SJCRH30 (cell line): ENCODE results near the gene RNF144A. TPM values are rescaled to one million over a fixed set of nuclear protein-coding genes. Genes with fewer than 3 reads are reported as not detected.
A peak's percentile ranks its signal among the peaks of the same experiment; 100 is the strongest.

ENCODE experiments used
- DNase-seq, 2 experiments: peaks; one replicate each; pipeline ENCODE4 v3.0.0-alpha.2; 2015 to 2020
- H3K27ac ChIP-seq: fragments of 250-450 bp; sonication (Bioruptor Pico); 2 replicates; pipeline ENCODE4 v1.5.1; 2020; ENCODE audit warnings: mild to moderate bottlenecking, moderate library complexity
- H3K27me3 ChIP-seq: fragments of 250-450 bp; sonication (Bioruptor Pico); 2 replicates; pipeline ENCODE4 v1.5.1; 2020; ENCODE audit warnings: mild to moderate bottlenecking, moderate library complexity
- H3K36me3 ChIP-seq: fragments of 250-450 bp; sonication (Bioruptor Pico); 2 replicates; pipeline ENCODE4 v1.5.1; 2020; ENCODE audit warnings: mild to moderate bottlenecking, moderate library complexity
- H3K4me1 ChIP-seq: fragments of 250-450 bp; sonication (Bioruptor Pico); 2 replicates; pipeline ENCODE4 v1.5.1; 2020; ENCODE audit warnings: mild to moderate bottlenecking, moderate library complexity
- H3K4me3 ChIP-seq: fragments of 250-450 bp; sonication (Bioruptor Pico); 2 replicates; pipeline ENCODE4 v1.5.1; 2020; ENCODE audit warnings: mild to moderate bottlenecking, moderate library complexity
- H3K9me3 ChIP-seq: fragments of 250-450 bp; sonication (Bioruptor Pico); replicated peaks from 2 replicates; pipeline ENCODE4 v1.5.1; 2020; ENCODE audit warnings: mild to moderate bottlenecking, moderate library complexity
- total RNA-seq: library from RNA; depleted of rRNA; stranded (reverse); fragments of >200 nt; shearing (Covaris generic); gene quantifications from 2 replicates; pipeline ENCODE4 v1.2.3, GENCODE V29; 2014

Gene RNF144A
- total RNA-seq, 1 experiment from 2014 or later, result 14.9 TPM

DNA sequence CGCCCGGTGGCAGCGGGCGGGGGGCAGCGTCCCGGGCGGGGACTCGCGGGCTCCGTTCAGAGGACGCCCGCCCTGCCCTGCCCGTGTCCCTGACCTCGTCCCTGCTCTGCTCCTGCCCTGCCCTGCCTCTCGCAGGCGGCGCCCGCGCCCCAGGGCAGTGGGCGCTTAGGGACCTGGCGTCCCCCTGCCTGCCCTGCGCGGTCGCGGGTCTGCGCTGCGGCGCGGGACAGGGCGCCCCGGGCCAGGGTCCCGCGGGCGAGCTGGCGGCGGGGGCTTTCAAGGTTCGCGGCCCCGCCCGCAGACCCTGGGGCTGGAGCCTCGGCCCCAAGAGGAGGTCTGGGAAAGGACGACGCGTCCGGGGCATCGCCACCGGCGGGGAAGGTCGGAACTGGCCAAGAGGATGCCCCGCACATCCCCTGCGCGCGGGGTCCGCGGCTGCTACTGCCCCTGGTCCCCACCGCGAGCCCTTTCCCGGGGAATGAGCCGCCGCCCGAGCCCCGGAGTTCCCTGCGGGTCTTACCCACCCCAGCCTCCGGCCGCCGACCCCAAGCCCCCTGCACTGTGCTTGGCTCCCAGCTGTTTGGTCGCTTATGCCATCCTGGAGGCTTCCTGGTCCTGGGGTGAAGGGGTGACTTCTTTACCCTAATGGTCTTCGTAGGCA is 679 bp downstream of the RNF144A start:
- Histone ChIP-seq H3K4me3 (peak overlapping the region; percentile 69), H3K4me1 (no peaks in the 10 kb centered on the region), H3K27ac (no peak overlapping the region), H3K36me3 (no peaks in the 10 kb centered on the region), H3K27me3 (no peaks in the 10 kb centered on the region), H3K9me3 (no peaks in the 10 kb centered on the region)
- DNase-seq, result peak in 1 of 2 experiments; percentile 32

DNA sequence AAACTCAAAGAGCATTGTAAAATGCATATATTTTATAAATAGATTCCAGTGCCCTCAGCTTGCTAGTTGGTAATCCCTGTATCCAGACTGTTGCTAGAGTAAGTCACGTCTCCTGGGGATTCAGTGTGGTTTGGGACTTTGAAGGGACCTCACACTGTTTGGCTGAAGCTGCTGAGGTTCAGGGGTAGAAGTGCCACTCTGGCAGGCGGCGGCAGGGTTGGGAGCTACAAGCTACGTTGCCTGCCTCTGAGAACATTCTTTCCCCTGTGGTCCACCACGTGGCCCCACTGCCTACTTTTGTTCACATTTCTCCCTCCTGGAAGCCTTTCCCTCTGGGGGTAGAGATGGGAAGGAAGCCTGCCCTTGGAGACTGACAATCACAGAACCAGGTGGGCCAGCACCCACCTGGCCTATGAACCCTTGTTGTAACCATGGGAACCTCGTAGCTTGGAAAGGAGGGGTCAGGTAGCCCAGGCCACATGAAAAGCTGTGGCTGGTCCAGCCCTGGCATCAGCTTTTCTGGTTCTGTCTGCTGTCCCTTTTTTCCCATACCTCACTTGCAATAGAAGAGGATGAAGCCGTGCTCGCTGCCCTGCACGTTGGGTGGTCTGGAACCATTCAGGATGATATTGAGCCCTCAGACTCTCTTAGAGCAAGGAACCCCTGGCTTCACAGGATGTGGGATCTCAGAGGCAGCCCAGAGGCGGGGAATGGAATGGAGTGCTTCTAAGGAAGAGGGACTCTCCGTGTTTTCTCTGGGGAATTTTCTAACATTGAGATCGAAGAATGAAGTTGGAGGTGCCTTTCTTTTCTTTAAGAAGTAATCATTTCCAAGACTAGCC is 2.9 kb downstream of the RNF144A start:
- H3K27ac ChIP-seq, result no peak overlapping the region
- no peaks in the 10 kb centered on the region for H3K36me3 ChIP-seq
- DNase-seq, result peak in 1 of 2 experiments; percentile 31
- no peaks in the 10 kb centered on the region for H3K4me1 ChIP-seq
- H3K4me3 ChIP-seq, result no peak overlapping the region
- no peaks in the 10 kb centered on the region for H3K27me3 ChIP-seq
- H3K9me3 ChIP-seq, result no peaks in the 10 kb centered on the region

DNA sequence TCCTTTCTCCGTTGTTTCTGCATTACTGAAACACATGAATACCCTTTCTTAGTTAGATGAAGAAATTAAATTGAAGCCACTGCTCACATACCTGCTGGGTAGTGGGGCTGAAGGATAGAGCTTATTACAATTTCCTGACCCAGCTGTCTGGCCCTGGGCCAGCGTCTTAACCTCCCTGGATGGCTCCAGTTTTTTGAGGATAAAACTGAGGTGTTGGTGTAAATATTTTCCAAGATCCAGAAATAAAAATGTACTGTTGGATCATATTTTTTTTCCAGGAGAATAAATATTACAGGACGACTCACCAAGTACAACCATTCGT is 3.5 kb downstream of the RNF144A start:
- peaks cover 2% of the 10 kb centered on the region for H3K4me1 ChIP-seq

DNA sequence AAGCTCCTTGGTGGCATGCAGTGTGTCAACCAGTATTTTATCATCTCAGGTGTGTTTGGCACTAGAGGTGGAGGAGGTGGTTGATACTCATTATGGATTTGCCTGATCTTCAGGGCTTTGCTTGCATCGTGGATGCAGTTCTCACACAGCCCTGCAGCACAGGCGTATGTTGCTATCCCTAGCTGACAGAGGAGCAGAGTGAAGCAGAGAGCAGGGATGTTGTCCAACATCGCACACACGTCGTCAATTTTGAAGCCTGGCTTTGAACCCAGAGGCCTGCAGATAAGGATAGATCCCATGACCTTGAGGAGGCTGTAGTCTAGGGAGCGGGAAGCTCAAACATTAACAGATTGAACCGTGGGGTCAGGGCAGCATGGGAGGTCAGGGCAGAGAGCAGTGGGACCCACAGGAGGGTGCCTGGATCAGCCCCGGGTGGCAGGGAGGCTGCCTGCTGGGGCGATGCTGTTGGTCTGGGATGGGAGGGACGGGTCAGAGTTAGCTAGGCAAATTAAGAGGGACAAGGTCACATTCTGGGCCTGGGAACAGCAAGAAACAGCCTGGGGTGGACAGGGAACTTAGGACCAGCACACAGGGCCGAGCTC is 4.2 kb downstream of the RNF144A start:
- DNase-seq, result no peak
- H3K27ac ChIP-seq, result no peak overlapping the region
- no peaks in the 10 kb centered on the region for H3K9me3 ChIP-seq
- H3K4me3 ChIP-seq, result no peak overlapping the region
- H3K36me3 ChIP-seq, result no peaks in the 10 kb centered on the region
- peaks cover 9% of the 10 kb centered on the region for H3K4me1 ChIP-seq
- H3K27me3 ChIP-seq, result no peaks in the 10 kb centered on the region

More for the DNA sequence above, 3.5 kb downstream of the RNF144A start:
- no peaks in the 10 kb centered on the region for H3K27me3 ChIP-seq
- DNase-seq, result no peak
- no peaks in the 10 kb centered on the region for H3K9me3 ChIP-seq
- no peaks in the 10 kb centered on the region for H3K36me3 ChIP-seq
- no peak overlapping the region for H3K4me3 ChIP-seq
- H3K27ac ChIP-seq, result no peak overlapping the region

DNA sequence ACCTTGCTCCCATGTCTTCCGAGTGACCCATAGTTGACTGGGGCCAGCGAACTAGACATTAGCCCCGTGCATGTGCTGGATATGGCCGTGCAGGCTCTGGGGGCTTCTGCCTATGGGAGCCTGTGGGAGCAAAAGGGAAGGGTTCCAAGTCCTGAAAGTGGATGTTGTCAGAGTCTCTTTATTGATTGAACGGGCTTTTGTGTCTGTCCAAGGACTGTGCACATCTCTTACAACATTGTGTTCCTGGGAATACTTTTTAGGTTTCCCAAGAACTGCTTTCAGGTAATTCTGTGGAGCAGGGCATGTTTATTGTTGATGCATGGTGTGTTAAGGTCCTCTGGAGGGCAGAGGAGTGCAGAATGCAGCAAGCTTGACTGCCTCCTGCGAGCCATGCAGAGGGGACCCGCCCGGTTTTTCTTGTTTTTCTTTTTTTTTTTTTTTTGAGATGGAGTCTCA is 5.0 kb downstream of the RNF144A start:
- no peak for DNase-seq
- H3K27ac ChIP-seq, result no peak overlapping the region
- H3K36me3 ChIP-seq, result no peaks in the 10 kb centered on the region
- H3K4me3 ChIP-seq, result no peak overlapping the region
- H3K9me3 ChIP-seq, result no peaks in the 10 kb centered on the region
- H3K4me1 ChIP-seq, result peaks cover 12% of the 10 kb centered on the region
- H3K27me3 ChIP-seq, result no peaks in the 10 kb centered on the region

DNA sequence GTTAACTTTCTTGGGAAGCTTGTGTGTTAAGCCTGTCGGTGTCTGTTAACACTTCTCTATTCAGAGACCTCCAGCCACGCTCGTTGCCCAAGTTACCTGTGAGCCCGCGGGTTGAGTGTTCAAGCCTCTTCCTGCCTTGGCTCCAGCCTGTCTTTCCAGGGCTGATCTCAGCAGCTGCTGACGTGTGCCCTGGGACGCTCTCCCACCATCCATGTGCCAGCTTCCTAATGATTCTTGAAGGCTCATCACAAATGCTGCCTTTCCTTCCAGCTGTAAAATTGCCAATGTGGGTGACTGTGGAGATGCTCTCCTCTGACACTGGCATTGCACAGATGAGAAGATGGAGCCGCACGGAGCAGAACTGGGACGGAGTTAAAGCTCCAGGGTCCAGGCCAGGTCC is 6.1 kb downstream of the RNF144A start:
- no peaks in the 10 kb centered on the region for H3K36me3 ChIP-seq
- H3K9me3 ChIP-seq, result no peaks in the 10 kb centered on the region
- no peak for DNase-seq
- H3K27me3 ChIP-seq, result no peaks in the 10 kb centered on the region
- H3K4me1 ChIP-seq, result peaks cover 12% of the 10 kb centered on the region
- no peak overlapping the region for H3K4me3 ChIP-seq
- H3K27ac ChIP-seq, result no peak overlapping the region

DNA sequence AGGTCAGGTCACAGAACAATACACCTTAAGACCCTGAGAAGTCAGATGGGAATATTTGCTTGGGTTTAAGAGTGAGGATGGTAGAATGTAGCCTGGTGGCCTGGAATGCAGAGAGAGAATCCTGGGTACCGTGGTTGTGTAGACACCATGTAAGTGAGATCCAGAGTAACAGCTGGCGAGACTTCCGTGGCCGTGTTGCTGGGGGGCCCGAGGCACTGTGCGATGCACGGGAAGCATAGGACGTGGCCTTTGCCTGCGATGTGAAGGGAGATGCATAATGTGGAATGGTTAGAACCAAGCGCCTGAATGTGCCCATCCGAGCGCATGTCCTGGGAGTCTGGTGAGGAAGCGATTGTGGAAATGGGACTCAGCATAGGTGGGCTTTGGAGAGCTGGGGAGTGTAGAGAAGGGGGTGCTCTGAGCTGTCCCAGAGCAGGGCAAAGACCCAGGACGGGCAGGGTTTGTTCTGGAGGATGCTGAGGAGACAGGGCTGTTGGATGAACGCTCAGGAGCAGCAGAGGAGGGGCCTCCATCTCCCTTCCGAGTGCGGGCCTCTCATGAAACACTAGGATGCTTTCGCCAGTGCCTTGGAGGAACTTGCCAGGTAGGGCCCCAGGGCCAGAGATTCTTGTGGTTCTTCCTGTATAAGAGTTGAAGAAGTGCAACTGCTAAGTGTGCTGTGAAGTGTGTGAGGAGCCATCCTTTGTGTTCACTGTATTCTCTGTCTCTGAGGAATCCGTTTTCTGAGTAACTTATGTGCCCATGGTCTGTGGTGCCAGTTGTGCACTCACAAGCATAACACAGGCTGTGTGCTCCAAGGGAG is 7.1 kb downstream of the RNF144A start:
- H3K4me3 ChIP-seq, result no peak overlapping the region
- no peaks in the 10 kb centered on the region for H3K36me3 ChIP-seq
- no peak for DNase-seq
- H3K27ac ChIP-seq, result no peak overlapping the region
- H3K27me3 ChIP-seq, result no peaks in the 10 kb centered on the region
- peaks cover 16% of the 10 kb centered on the region for H3K4me1 ChIP-seq
- H3K9me3 ChIP-seq, result no peaks in the 10 kb centered on the region

DNA sequence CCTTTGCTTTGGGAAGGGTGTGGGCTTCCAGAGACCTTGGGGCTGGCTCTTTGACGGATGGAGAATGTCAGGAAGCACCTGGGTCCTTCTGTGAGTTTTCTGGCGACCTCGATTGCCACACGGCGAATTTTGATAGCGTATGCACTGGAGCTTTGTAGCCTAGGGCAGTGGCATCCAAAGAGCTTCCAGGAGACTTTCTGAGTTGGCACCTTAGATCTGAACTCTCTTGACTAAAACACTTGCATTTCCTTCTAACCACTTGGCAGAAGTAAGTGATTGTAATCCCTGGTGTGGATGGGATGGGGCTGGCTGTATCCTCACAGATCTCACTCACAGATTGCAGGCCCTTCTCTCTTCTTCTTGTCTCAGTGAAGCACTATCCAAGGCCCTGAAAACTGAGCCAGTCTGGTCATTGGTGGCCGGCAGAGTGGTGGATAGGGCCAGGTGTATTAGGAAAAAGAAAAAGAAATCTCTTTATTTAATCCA is 7.8 kb downstream of the RNF144A start:
- DNase-seq, result no peak
- H3K27ac ChIP-seq, result no peak overlapping the region
- no peaks in the 10 kb centered on the region for H3K27me3 ChIP-seq
- no peaks in the 10 kb centered on the region for H3K9me3 ChIP-seq
- peaks cover 18% of the 10 kb centered on the region for H3K4me1 ChIP-seq
- H3K4me3 ChIP-seq, result no peak overlapping the region
- no peaks in the 10 kb centered on the region for H3K36me3 ChIP-seq

DNA sequence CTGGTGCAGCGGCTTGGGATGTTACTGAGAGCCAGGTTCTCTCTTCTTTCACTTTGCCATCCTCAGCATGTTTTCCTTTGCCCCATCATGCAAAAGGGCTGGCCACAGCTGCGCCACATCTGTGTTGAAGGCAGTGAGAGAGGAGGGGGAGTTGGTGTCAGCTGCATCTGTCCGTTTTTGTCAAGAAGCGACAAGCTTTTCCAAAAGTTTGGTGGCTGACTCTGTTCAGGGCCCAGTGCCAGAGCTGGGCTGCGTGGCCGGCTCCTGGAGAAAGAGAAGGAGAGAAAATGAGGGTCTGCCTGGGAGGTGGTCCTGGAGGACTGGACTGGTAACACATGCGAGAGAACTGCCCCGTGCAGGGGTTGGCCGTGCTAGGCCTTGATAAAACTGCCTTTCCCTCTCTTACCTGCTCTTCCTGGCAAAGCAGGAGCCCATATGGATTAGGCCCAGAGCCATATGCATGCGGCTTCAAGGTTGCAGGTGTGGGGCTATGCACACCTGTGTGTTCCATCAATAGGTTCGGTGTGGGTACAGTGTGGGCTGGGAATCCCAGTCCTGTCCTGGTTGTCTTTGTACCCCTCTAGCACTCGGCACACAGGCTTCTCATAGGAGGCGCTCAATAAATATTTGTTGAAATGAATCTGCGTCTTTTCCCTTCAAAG is 9.0 kb downstream of the RNF144A start:
- H3K4me1 ChIP-seq, result peaks cover 18% of the 10 kb centered on the region
- H3K27ac ChIP-seq, result peak overlapping the region; percentile 21; the same call in 1 of the 2 replicates
- DNase-seq, result peak; percentile 76 to 86
- H3K36me3 ChIP-seq, result no peaks in the 10 kb centered on the region
- H3K9me3 ChIP-seq, result no peaks in the 10 kb centered on the region
- no peaks in the 10 kb centered on the region for H3K27me3 ChIP-seq
- H3K4me3 ChIP-seq, result no peak overlapping the region

DNA sequence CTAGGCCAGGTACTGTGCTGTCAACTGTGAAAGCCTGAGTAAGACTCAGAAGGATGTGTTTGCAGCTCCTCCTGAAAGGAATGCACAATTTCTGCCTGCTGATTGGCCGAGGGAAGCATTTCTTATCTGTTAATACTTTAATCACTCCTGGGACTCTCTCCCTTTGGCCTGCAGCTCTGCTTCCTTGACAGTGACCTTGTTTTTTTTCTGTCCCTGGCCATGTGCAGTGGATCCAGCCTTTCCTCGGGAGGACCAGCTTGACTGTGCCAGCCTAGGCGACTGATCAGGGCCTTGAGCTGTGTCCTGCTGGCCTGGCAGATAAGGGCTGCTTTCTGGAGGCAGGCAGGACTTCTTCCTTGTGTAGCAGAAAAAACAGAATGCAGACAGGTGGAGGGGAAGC is 10.0 kb downstream of the RNF144A start:
- Histone ChIP-seq H3K27me3 (no peaks in the 10 kb centered on the region), H3K4me3 (no peak overlapping the region), H3K4me1 (peaks cover 18% of the 10 kb centered on the region), H3K36me3 (no peaks in the 10 kb centered on the region), H3K9me3 (no peaks in the 10 kb centered on the region), H3K27ac (no peak overlapping the region)
- no peak for DNase-seq

DNA sequence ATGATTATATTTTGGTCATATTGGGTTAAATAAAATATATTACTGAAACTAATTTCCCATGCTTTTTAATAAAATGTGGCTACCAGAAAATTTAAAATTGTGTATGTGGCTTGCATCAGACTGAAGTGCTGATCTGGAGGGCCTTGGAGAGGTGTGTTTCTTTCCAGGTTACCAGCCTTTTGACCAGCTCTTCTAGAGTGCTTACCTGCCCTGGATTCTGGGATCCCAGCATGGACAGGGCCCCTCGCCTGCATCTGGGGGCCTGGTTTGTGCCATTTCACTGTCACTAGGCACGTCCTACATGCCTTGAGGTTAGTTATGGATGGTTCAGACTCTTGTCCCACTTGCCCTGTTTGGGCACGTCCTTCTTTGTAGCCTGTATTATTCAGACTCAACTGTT is 10.5 kb downstream of the RNF144A start:
- H3K27ac ChIP-seq, result no peak overlapping the region
- no peaks in the 10 kb centered on the region for H3K9me3 ChIP-seq
- H3K4me3 ChIP-seq, result no peak overlapping the region
- no peaks in the 10 kb centered on the region for H3K27me3 ChIP-seq
- peaks cover 18% of the 10 kb centered on the region for H3K4me1 ChIP-seq
- DNase-seq, result no peak
- H3K36me3 ChIP-seq, result no peaks in the 10 kb centered on the region

DNA sequence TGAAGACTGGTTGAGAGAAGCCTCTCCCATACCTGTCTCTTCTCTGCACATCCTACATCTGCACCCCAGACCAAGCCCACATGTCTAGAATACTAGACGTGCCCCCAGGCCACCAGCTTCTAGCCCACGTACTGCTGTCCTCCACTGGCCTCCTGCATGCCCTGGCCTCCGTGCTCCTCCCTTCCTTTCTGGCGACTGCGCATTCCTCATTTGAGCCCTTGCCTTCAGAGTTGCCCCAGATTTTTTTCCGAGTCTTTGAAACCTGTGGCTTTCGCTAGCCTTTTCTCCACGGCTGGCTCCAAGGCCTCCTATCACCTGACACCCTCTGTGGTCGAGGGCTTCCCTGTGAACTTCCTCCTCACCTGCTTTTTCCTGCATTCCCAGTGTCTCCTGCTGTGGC is 11.2 kb downstream of the RNF144A start:
- no peaks in the 10 kb centered on the region for H3K36me3 ChIP-seq
- no peak overlapping the region for H3K27ac ChIP-seq
- H3K27me3 ChIP-seq, result no peaks in the 10 kb centered on the region
- H3K4me3 ChIP-seq, result no peak overlapping the region
- DNase-seq, result no peak
- peaks cover 18% of the 10 kb centered on the region for H3K4me1 ChIP-seq
- no peaks in the 10 kb centered on the region for H3K9me3 ChIP-seq

DNA sequence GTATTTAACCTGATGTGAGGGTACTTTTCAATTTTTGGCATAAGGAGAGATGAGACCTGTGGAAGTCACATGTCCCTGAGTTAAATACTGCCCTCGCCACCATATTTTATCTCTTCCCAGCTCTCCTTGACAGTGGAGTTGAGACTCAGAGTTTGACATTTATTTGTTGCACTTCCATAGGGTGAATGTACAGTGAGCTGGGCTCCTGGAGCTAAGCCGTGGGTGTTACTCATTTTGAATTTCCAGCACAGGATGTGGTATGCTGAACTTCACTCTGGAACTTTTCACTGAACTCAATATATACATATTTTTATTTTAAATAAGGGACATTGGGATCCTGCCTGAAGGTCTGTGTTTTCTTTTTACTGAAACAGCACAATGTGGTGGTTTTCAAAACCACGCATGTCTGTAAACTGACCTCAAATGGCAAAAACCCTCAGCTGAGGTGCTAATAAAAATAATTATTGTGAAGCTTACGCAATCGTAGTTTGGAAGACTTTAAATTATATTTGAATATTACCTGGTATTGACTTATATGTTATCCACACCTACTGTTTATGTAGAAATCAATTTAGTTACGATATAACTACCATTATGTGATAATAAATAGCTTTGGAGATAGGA is 12.1 kb downstream of the RNF144A start:
- Histone ChIP-seq H3K4me3 (no peak overlapping the region), H3K27me3 (no peaks in the 10 kb centered on the region), H3K36me3 (no peaks in the 10 kb centered on the region), H3K9me3 (no peaks in the 10 kb centered on the region), H3K27ac (no peak overlapping the region), H3K4me1 (peaks cover 18% of the 10 kb centered on the region)
- DNase-seq, result no peak
